ENCODE results near the gene PFAS. TPM values are rescaled to one million over a fixed set of nuclear protein-coding genes. Genes with fewer than 3 reads are reported as not detected.

Gene PFAS
- total RNA-seq, 1 donor from 2014 or later, result 117 TPM

Other genes starting within 250 kb of the PFAS start
- gene GUCY2D, start 246.7 kb upstream of the PFAS start, total RNA-seq (ENCODE audit: low replicate concordance), result 0.29 and 0.43 TPM in 2 replicates
- not detected in 2 replicates for gene ALOX15B, start 210.2 kb upstream of the PFAS start, total RNA-seq (ENCODE audit: low replicate concordance)
- gene ALOX12B, start 161.6 kb upstream of the PFAS start, total RNA-seq (ENCODE audit: low replicate concordance), result not detected in 2 replicates
- gene ALOXE3, start 130.8 kb upstream of the PFAS start, total RNA-seq (ENCODE audit: low replicate concordance), result 0.14 TPM in 1 of 2 replicates, not detected in the other
- 0.46 TPM in 1 of 2 replicates, not detected in the other for gene HES7, start 125.2 kb upstream of the PFAS start, total RNA-seq (ENCODE audit: low replicate concordance)
- gene PER1, start 96.9 kb upstream of the PFAS start, total RNA-seq (ENCODE audit: low replicate concordance), result 31.0 and 33.2 TPM in 2 replicates
- 44.7 and 46.3 TPM in 2 replicates for gene VAMP2, start 86.3 kb upstream of the PFAS start, total RNA-seq (ENCODE audit: low replicate concordance)
- 19.1 and 22.1 TPM in 2 replicates for gene TMEM107, start 72.9 kb upstream of the PFAS start, total RNA-seq (ENCODE audit: low replicate concordance)
- gene BORCS6, start 59.1 kb upstream of the PFAS start, total RNA-seq (ENCODE audit: low replicate concordance), result 4.8 and 6.9 TPM in 2 replicates
- 35.0 and 108 TPM in 2 replicates for gene AURKB, start 38.7 kb upstream of the PFAS start, total RNA-seq (ENCODE audit: low replicate concordance)
- 42.6 and 43.1 TPM in 2 replicates for gene CTC1, start 1.2 kb upstream of the PFAS start, total RNA-seq (ENCODE audit: low replicate concordance)
- 21.9 and 30.9 TPM in 2 replicates for gene RANGRF, start 39.4 kb downstream of the PFAS start, total RNA-seq (ENCODE audit: low replicate concordance)
- gene SLC25A35, start 46.1 kb downstream of the PFAS start, total RNA-seq (ENCODE audit: low replicate concordance), result 4.0 and 5.6 TPM in 2 replicates
- 0.24 TPM in 1 of 2 replicates, not detected in the other for gene ARHGEF15, start 61.0 kb downstream of the PFAS start, total RNA-seq (ENCODE audit: low replicate concordance)
- not detected in 2 replicates for gene ODF4, start 90.6 kb downstream of the PFAS start, total RNA-seq (ENCODE audit: low replicate concordance)
- gene RPL26, start 133.9 kb downstream of the PFAS start, total RNA-seq (ENCODE audit: low replicate concordance), result 2,046 and 2,187 TPM in 2 replicates
- gene RNF222, start 148.5 kb downstream of the PFAS start, total RNA-seq (ENCODE audit: low replicate concordance), result 0.24 and 1.1 TPM in 2 replicates
- 51.4 and 77.9 TPM in 2 replicates for gene NDEL1, start 186.6 kb downstream of the PFAS start, total RNA-seq (ENCODE audit: low replicate concordance)

All from type B pancreatic cell (in vitro differentiated cells).